HCT116 (cell line): ENCODE data around the gene THSD4. TPM values are rescaled to one million over a fixed set of nuclear protein-coding genes. Genes with fewer than 3 reads are reported as not detected.
"Not testable (repeated sequence)": the region's sequence is repeated elsewhere in the genome, so short reads cannot be mapped to it uniquely, and the experiment has no call there.

Experiments
- ATAC-seq: fragments of 200-7000 bp; cut with Tn5 transposase; 2 replicates; pipeline ENCODE4 v1.9.1; 2020; ENCODE audit warnings: mild to moderate bottlenecking, moderate library complexity
- BruUV-seq: library from RNA; stranded (reverse); fragments of 400-500 nt; replicated peaks from 2 replicates; lab custom pipeline; 2021; lab: Mats Ljungman, UMichigan
- CTCF ChIA-PET: fragments of 300-600 bp; sonication (Branson Sonifier 250); formaldehyde crosslinking; loops from one replicate; lab custom pipeline; 2021; ENCODE audit warnings: antibody characterized with exemption; lab: Charles Lee
- POLR2A ChIA-PET: fragments of 300-600, 350-600 bp; sonication (Branson Sonifier 250); formaldehyde crosslinking; loops from one replicate; lab custom pipeline; 2021; ENCODE audit warnings: antibody characterized with exemption; lab: Charles Lee
- RAD21 ChIA-PET, 2 experiments: fragments of 300-600 bp; sonication (Branson Sonifier 250); formaldehyde crosslinking; loops; one replicate each; lab custom pipeline; 2023; ENCODE audit warnings: low total read pairs in 2 of 2; ENCODE audit not compliant: uncharacterized antibody in 2 of 2, unreplicated experiment in 2 of 2, low non-redundant PET in 1 of 2; lab: Charles Lee
- DNase-seq: peaks from one replicate; pipeline ENCODE4 v3.0.0-alpha.2; 2010; ENCODE audit warnings: low read depth, low spot score
- H2AFZ ChIP-seq: fragments of 200-600 bp; shearing (Covaris generic), sonication (generic); 2 replicates; pipeline ENCODE4 v1.6.1; 2017; ENCODE audit warnings: low read depth, mixed run types, mixed read lengths, antibody characterized with exemption, low read length; ENCODE audit not compliant: poor library complexity, severe bottlenecking
- H3K27ac ChIP-seq: 2 replicates; pipeline ENCODE4 v1.5.1; 2012; ENCODE audit warnings: low read depth, low read length
- H3K27me3 ChIP-seq: fragments of 200-600 bp; sonication (generic); 2 replicates; pipeline ENCODE4 v1.6.1; 2016; ENCODE audit warnings: mixed run types, low read length, mixed read lengths; ENCODE audit not compliant: insufficient read depth
- H3K36me3 ChIP-seq, 2 experiments: fragments of 200-500 bp in 1 of 2; fragments of 200-600 bp in 1 of 2; sonication (Bioruptor generic) in 1 of 2; sonication (generic) in 1 of 2; 2 replicates each; pipeline versions ENCODE4 v1.5.1 to v1.6.1; 2014 to 2016; ENCODE audit warnings: low read length in 2 of 2, inconsistent platforms in 1 of 2, mixed read lengths in 1 of 2, mixed run types in 1 of 2; ENCODE audit not compliant: insufficient read depth in 2 of 2, control insufficient read depth in 1 of 2
- H3K4me1 ChIP-seq, 2 experiments: fragments of 200-600 bp in 1 of 2; sonication (generic) in 1 of 2; 2 replicates each; pipeline versions ENCODE4 v1.5.1 to v1.6.1; 2012 to 2017; ENCODE audit warnings: low read length in 2 of 2, inconsistent platforms in 1 of 2, mild to moderate bottlenecking in 1 of 2, mixed read lengths in 1 of 2, mixed run types in 1 of 2, moderate library complexity in 1 of 2; ENCODE audit not compliant: insufficient read depth in 2 of 2, control insufficient read depth in 1 of 2
- H3K4me2 ChIP-seq: fragments of 200-600 bp; sonication (generic); 2 replicates; pipeline ENCODE4 v1.6.1; 2017; ENCODE audit warnings: mixed run types, low read length, mixed read lengths
- H3K4me3 ChIP-seq, 2 experiments: fragments of 200-600 bp in 1 of 2; sonication (generic) in 1 of 2; replicated peaks in 1 of 2; 2 replicates each; pipeline ENCODE4 v1.5.1; 2011 to 2016; ENCODE audit warnings: low read length in 2 of 2, control low read depth in 1 of 2, low read depth in 1 of 2, mild to moderate bottlenecking in 1 of 2, mixed read lengths in 1 of 2, mixed run types in 1 of 2
- H3K79me2 ChIP-seq: fragments of 200-600 bp; sonication (generic); 2 replicates; pipeline ENCODE4 v1.6.1; 2017; ENCODE audit warnings: mild to moderate bottlenecking, mixed run types, low read length, moderate library complexity, mixed read lengths; ENCODE audit not compliant: insufficient read depth
- H3K9ac ChIP-seq: fragments of 200-600 bp; sonication (generic); 2 replicates; pipeline ENCODE4 v1.6.1; 2016; ENCODE audit warnings: low read length, mixed read lengths
- H3K9me2 ChIP-seq: fragments of 200-600 bp; sonication (generic), shearing (Covaris generic); 2 replicates; pipeline ENCODE4 v1.6.1; 2017; ENCODE audit warnings: mixed run types, mild to moderate bottlenecking, moderate library complexity; ENCODE audit not compliant: insufficient read depth
- H3K9me3 ChIP-seq, 2 experiments: fragments of 200-500 bp in 1 of 2; fragments of 200-600 bp in 1 of 2; sonication (Bioruptor generic) in 1 of 2; sonication (generic) in 1 of 2; 2 replicates each; pipeline ENCODE4 v1.6.1; 2014 to 2017; ENCODE audit warnings: low read length in 2 of 2, mixed read lengths in 2 of 2, inconsistent platforms in 1 of 2, low read depth in 1 of 2, mild to moderate bottlenecking in 1 of 2, mixed run types in 1 of 2, moderate library complexity in 1 of 2; ENCODE audit not compliant: control insufficient read depth in 1 of 2, insufficient read depth in 1 of 2
- H4K20me1 ChIP-seq: fragments of 200-600 bp; sonication (generic), shearing (Covaris generic); 2 replicates; pipeline ENCODE4 v1.6.1; 2017; ENCODE audit warnings: mixed run types, mild to moderate bottlenecking, moderate library complexity; ENCODE audit not compliant: insufficient read depth
- ATF3 ChIP-seq: IDR thresholded peaks from 2 replicates; pipeline ENCODE4 v1.6.1; 2012
- CBX3 ChIP-seq: IDR thresholded peaks from 2 replicates; pipeline ENCODE4 v1.6.1; 2012; ENCODE audit warnings: low read depth
- CEBPB ChIP-seq: IDR thresholded peaks from 2 replicates; pipeline ENCODE4 v1.6.1; 2012; ENCODE audit warnings: low read depth
- EZH2 ChIP-seq: fragments of 200-600 bp; sonication (generic); IDR thresholded peaks from 2 replicates; pipeline ENCODE4 v1.6.1; 2017; ENCODE audit warnings: antibody characterized with exemption, mixed run types
- JUND ChIP-seq: IDR thresholded peaks from 2 replicates; pipeline ENCODE4 v1.6.1; 2012
- POLR2AphosphoS5 ChIP-seq: IDR thresholded peaks from 2 replicates; pipeline ENCODE4 v1.6.1; 2011; ENCODE audit warnings: mild to moderate bottlenecking, low read depth, low read length, moderate library complexity
- REST ChIP-seq: IDR thresholded peaks from 2 replicates; pipeline ENCODE4 v1.6.1; 2012; ENCODE audit warnings: low read depth
- ZNF274 ChIP-seq: fragments of 200-500 bp; sonication (Bioruptor generic); IDR thresholded peaks from 2 replicates; pipeline ENCODE4 v1.6.1; 2014; ENCODE audit warnings: mild to moderate bottlenecking, low read depth, low read length, inconsistent platforms
- intact Hi-C: fragments of 100-400 bp; cut with micrococcal nuclease; formaldehyde crosslinking; loops from 2 replicates; pipeline ENCODE4 v1.10.0; 2022
- total RNA-seq: library from RNA; stranded (reverse); gene quantifications from one replicate; pipeline ENCODE4 v1.2.1, GENCODE V29; 2021; ENCODE audit not compliant: unreplicated experiment

THSD4 gene
- total RNA-seq, 1 experiment from 2014 or later = 30.5 TPM

- intact Hi-C loops, H3K27me3 ChIP-seq, ATAC-seq, BruUV-seq, H3K9ac ChIP-seq, RAD21 ChIA-PET, H3K4me1 ChIP-seq, H3K4me3 ChIP-seq, H3K9me2 ChIP-seq, H3K27ac ChIP-seq, H4K20me1 ChIP-seq, POLR2A ChIA-PET, H3K9me3 ChIP-seq, H3K4me2 ChIP-seq, H3K79me2 ChIP-seq, DNase-seq, H2AFZ ChIP-seq, H3K36me3 ChIP-seq: not testable (repeated sequence)
- CTCF ChIA-PET = interaction anchor here (1.5 kb wide), 1 partner anchor 19 kb away, joined by 3 read pairs; no protein-coding TSS in a partner anchor
These were observed 610.1 kb downstream of the THSD4 start for GRCh38 chr15:71725207-71725955.

GRCh38 chr15:71728881-71729280 lies 613.6 kb downstream of the THSD4 start:
- Histone ChIP-seq H4K20me1 (no peaks in the 10 kb centered on the region), H2AFZ (no peak overlapping the region), H3K9me2 (no peaks in the 10 kb centered on the region), H3K36me3 (no peaks in the 10 kb centered on the region), H3K27me3 (no peaks in the 10 kb centered on the region), H3K9me3 (no peaks in the 10 kb centered on the region), H3K4me1 (no peaks in the 10 kb centered on the region), H3K9ac (no peak overlapping the region), H3K4me3 (no peak overlapping the region), H3K79me2 (no peaks in the 10 kb centered on the region)
- no peak for DNase-seq
- RAD21 ChIA-PET = no interaction called here
- CTCF ChIA-PET = interaction anchor here (0.8 to 1.1 kb wide), 3 partner anchors 11 to 17 kb away, joined by 3 to 8 read pairs (median 3); no protein-coding TSS in a partner anchor
- BruUV-seq = no TSS peak
- no peak for ATAC-seq
- intact Hi-C loops = no loop called here
- no peak for TF ChIP-seq JUND
- TF ChIP-seq POLR2AphosphoS5 = no peak
- no peak for TF ChIP-seq ZNF274
- TF ChIP-seq EZH2 = no peak
- TF ChIP-seq CEBPB = no peak
- TF ChIP-seq CBX3 = no peak
- TF ChIP-seq REST = no peak
- TF ChIP-seq ATF3 = no peak
- TF ChIP-seq, all 23 proteins: peak for 0
- no peak overlapping the region for H3K4me2 ChIP-seq
- no peak overlapping the region for H3K27ac ChIP-seq
- POLR2A ChIA-PET = interaction anchor here (0.9 kb wide), 1 partner anchor 24 kb away, joined by 3 read pairs; no protein-coding TSS in a partner anchor
